Vagina (tissue), 2 donors: ENCODE measurements around the gene ELMO2. TPM values are rescaled to one million over a fixed set of nuclear protein-coding genes. Genes with fewer than 3 reads are reported as not detected.

Source experiments
- DNase-seq, 2 donors: peaks; one replicate each; pipeline ENCODE4 v3.0.0-alpha.2; 2017; ENCODE audit errors: extremely low spot score in 2 of 2
- H3K27ac ChIP-seq: fragments of 200-600 bp; sonication (generic); one replicate; pipeline ENCODE4 v1.5.1; 2019
- H3K27me3 ChIP-seq: fragments of 200-600 bp; sonication (generic); one replicate; pipeline ENCODE4 v1.5.1; 2019
- H3K36me3 ChIP-seq, 2 donors: fragments of 200-600 bp; sonication (generic); one replicate each; pipeline ENCODE4 v1.5.1; 2017 to 2019
- H3K4me1 ChIP-seq: fragments of 200-600 bp; sonication (generic); one replicate; pipeline ENCODE4 v1.5.1; 2019
- H3K4me3 ChIP-seq, 2 donors: fragments of 200-600 bp; sonication (generic); 1 replicate in 1 of 2; 2 replicates in 1 of 2; pipeline ENCODE4 v1.5.1; 2016 to 2019
- H3K9me3 ChIP-seq: fragments of 200-600 bp; sonication (generic); one replicate; pipeline ENCODE4 v1.5.1; 2019
- POLR2A ChIP-seq, 2 donors: fragments of 450-650 bp; IDR thresholded peaks; one replicate each; pipeline ENCODE4 v1.6.1; 2017; ENCODE audit warnings: antibody characterized with exemption in 2 of 2, mild to moderate bottlenecking in 2 of 2, moderate library complexity in 2 of 2
- POLR2AphosphoS5 ChIP-seq, 2 donors: sonication (generic); formaldehyde crosslinking; IDR thresholded peaks; one replicate each; pipeline ENCODE4 v1.9.0; 2017; ENCODE audit warnings: antibody characterized with exemption in 2 of 2, mild to moderate bottlenecking in 2 of 2, low read depth in 1 of 2; ENCODE audit not compliant: insufficient read depth in 1 of 2
- intact Hi-C: fragments of 100-400 bp; cut with DNase I; formaldehyde crosslinking; loops from one replicate; pipeline ENCODE4 v1.15.1; 2023
- total RNA-seq: library from RNA; depleted of rRNA; stranded (reverse); fragments of >200 nt; gene quantifications from one replicate; pipeline ENCODE4 v1.2.3, GENCODE V29; 2016
- TF ChIP-seq, protein P1 (sequence below), 3 experiments: fragments of 450-650 bp in 2 of 3; fragments of 200-600 bp in 1 of 3; sonication (generic) in 1 of 3; IDR thresholded peaks; one replicate each; pipeline ENCODE4 v1.5.1; 2017 to 2019; ENCODE audit warnings: antibody characterized with exemption in 3 of 3, mild to moderate bottlenecking in 2 of 3, moderate library complexity in 2 of 3

The ELMO2 gene
- total RNA-seq, 1 donor from 2014 or later, result 73.9 TPM

DNA sequence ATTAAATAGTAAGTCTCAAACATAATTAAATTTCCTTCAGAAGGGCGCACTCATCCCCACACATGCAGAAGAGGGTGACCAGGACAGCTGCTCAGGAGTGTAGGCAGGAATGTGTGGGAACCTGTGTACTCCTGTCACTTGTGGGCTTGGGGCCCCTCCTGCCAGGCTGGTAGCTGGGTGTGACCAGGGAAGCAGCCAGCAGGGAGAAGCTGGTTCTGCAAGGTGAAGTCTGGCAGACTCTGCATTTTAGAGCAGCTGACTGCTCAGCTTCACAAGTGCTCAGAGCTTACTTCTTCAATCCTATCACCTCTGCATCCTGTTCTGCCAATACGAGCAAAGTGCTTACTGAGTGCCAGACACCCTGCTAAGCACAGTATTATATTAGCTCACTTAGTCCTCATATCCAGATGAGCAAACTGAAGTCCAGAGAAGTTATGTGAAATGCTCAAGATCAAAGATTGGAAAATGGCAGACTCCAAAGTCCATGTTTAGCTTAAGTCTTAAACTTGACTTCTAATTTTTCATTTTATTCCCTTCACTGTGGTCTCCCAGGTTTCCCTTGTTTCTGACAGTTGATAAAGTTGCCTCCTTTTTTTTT lies 27.9 kb downstream of the ELMO2 start:
- Histone ChIP-seq H3K4me3 (no peak overlapping the region), H3K36me3 (peaks cover 0 to 88% of the 10 kb centered on the region in 2 donors), H3K4me1 (peaks cover 7% of the 10 kb centered on the region), H3K9me3 (no peaks in the 10 kb centered on the region), H3K27ac (no peak overlapping the region), H3K27me3 (no peaks in the 10 kb centered on the region)
- no peak for DNase-seq
- TF ChIP-seq POLR2AphosphoS5 (IDR thresholded peaks at IDR 0.05; ENCODE audit: insufficient read depth in 1 of 2, low read depth in 1 of 2) (peak in 1 of 2 donors; percentile 29), POLR2A (IDR thresholded peaks at IDR 0.05) (no peak)
- TF ChIP-seq, protein P1, sequence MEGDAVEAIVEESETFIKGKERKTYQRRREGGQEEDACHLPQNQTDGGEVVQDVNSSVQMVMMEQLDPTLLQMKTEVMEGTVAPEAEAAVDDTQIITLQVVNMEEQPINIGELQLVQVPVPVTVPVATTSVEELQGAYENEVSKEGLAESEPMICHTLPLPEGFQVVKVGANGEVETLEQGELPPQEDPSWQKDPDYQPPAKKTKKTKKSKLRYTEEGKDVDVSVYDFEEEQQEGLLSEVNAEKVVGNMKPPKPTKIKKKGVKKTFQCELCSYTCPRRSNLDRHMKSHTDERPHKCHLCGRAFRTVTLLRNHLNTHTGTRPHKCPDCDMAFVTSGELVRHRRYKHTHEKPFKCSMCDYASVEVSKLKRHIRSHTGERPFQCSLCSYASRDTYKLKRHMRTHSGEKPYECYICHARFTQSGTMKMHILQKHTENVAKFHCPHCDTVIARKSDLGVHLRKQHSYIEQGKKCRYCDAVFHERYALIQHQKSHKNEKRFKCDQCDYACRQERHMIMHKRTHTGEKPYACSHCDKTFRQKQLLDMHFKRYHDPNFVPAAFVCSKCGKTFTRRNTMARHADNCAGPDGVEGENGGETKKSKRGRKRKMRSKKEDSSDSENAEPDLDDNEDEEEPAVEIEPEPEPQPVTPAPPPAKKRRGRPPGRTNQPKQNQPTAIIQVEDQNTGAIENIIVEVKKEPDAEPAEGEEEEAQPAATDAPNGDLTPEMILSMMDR (IDR thresholded peaks at IDR 0.05), result no peak
- intact Hi-C loops, result no loop called here

DNA sequence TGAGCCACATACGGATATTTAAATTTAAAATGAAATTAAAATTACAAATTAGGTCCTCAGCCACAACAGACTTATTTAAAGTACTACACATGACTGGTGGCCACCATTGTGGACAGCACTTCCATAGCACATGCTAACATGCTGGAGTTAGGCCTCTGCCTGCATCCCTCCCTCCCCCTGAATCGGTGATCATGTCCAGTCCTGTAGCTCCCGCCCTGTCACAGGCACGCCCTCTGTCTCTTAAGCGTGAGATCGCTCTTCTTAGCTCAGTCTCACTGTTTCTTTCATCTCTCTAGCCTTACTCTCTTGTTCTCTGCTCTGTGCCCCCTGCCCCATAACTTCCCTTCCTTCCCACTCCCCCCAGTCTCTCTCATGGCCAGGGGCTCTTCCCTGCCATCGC lies 28.9 kb downstream of the ELMO2 start:
- no peak overlapping the region for H3K27ac ChIP-seq
- H3K4me3 ChIP-seq, result no peak overlapping the region
- intact Hi-C loops, result no loop called here
- H3K27me3 ChIP-seq, result no peaks in the 10 kb centered on the region
- H3K36me3 ChIP-seq, result peaks cover 6 to 88% of the 10 kb centered on the region in 2 donors
- TF ChIP-seq, protein P1 (IDR thresholded peaks at IDR 0.05), result no peak
- TF ChIP-seq POLR2AphosphoS5 (IDR thresholded peaks at IDR 0.05; ENCODE audit: insufficient read depth in 1 of 2, low read depth in 1 of 2) (no peak), POLR2A (IDR thresholded peaks at IDR 0.05) (no peak)
- no peaks in the 10 kb centered on the region for H3K9me3 ChIP-seq
- H3K4me1 ChIP-seq, result peaks cover 7% of the 10 kb centered on the region
- DNase-seq, result no peak

DNA sequence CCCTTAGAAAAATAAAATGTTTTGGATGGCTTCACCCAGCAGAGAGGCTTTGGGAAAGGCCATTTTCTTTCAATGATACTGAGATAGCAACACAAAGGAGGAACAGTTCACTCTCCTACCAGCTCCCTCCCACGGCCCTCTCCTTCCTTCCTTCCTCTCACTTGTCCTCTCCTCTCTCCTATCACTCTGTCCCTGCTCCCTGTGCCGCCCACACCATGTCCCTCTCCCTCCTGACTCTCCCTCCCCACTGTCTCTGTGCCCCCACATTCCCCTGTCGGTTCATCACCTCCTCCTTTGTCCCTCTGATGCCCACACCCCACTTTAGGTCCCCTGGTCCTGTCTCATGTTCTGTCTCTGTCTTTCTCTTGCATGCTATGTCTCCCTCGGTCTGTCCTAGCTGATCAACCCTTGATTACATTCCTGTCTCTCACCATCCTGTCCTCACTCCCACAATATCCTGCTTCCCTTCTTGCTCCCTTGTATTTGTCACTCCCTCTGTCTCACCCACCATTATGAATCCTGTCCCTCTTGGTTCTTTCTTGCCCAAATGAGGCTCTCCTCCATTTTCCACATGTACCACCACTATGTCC lies 30.1 kb downstream of the ELMO2 start:
- Histone ChIP-seq H3K4me3 (no peak overlapping the region), H3K36me3 (peaks cover 6 to 88% of the 10 kb centered on the region in 2 donors), H3K9me3 (no peaks in the 10 kb centered on the region), H3K27ac (no peak overlapping the region), H3K4me1 (peaks cover 7% of the 10 kb centered on the region), H3K27me3 (no peaks in the 10 kb centered on the region)
- TF ChIP-seq, protein P1 (IDR thresholded peaks at IDR 0.05), result no peak
- no peak for TF ChIP-seq POLR2A (IDR thresholded peaks at IDR 0.05)
- TF ChIP-seq POLR2AphosphoS5 (IDR thresholded peaks at IDR 0.05; ENCODE audit: insufficient read depth in 1 of 2, low read depth in 1 of 2), result no peak
- intact Hi-C loops, result no loop called here
- no peak for DNase-seq

DNA sequence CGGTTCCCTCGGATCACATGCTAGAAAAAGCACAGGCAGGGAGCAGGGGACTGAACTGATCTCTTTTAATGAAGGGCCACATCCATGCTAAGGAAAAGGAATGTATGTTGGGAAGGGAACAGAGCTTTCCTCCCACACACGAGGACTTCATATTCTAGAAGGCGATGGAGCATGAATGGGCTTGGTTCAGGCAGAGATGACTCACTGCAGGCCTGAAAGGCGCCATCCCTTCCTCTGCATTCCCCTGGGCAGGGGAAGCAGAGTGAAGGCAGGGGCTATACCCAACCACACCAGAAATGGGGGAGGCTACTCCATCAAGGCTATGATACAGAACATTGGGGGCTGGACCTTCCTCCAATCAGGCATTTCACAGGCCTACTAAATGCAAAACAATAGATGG lies 30.6 kb downstream of the ELMO2 start:
- DNase-seq, result no peak
- no peak overlapping the region for H3K4me3 ChIP-seq
- TF ChIP-seq POLR2AphosphoS5 (IDR thresholded peaks at IDR 0.05; ENCODE audit: insufficient read depth in 1 of 2, low read depth in 1 of 2) (no peak), POLR2A (IDR thresholded peaks at IDR 0.05) (no peak)
- TF ChIP-seq, protein P1 (IDR thresholded peaks at IDR 0.05), result no peak
- H3K27me3 ChIP-seq, result no peaks in the 10 kb centered on the region
- peaks cover 6 to 88% of the 10 kb centered on the region in 2 donors for H3K36me3 ChIP-seq
- peaks cover 7% of the 10 kb centered on the region for H3K4me1 ChIP-seq
- no peak overlapping the region for H3K27ac ChIP-seq
- intact Hi-C loops, result no loop called here
- H3K9me3 ChIP-seq, result no peaks in the 10 kb centered on the region

DNA sequence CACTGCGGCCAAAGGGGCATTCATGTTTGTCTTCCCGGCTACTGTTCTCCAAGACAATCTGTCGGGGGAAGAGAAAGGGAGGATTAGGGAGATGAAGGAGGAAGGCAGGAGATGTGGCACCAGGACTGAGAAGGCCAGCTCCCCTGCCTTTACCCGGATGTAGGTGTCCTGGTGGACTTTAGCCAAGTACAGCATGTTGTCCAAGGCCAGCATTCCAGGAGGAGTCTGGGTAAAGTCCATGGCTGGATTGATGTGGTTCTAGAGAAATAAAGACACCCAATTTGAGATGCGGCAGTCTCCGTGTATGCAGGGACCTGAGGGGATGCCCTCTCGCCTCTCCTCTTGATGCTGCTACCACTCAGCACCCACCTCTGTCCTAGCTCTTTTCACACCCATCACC lies 32.0 kb downstream of the ELMO2 start:
- TF ChIP-seq, protein P1 (IDR thresholded peaks at IDR 0.05), result no peak
- no peak for TF ChIP-seq POLR2A (IDR thresholded peaks at IDR 0.05)
- no peak for TF ChIP-seq POLR2AphosphoS5 (IDR thresholded peaks at IDR 0.05; ENCODE audit: insufficient read depth in 1 of 2, low read depth in 1 of 2)
- Histone ChIP-seq H3K27ac (no peak overlapping the region), H3K4me1 (peaks cover 7% of the 10 kb centered on the region), H3K36me3 (peaks cover 6 to 88% of the 10 kb centered on the region in 2 donors), H3K27me3 (no peaks in the 10 kb centered on the region), H3K9me3 (no peaks in the 10 kb centered on the region), H3K4me3 (no peak overlapping the region)
- intact Hi-C loops, result no loop called here
- DNase-seq, result no peak
